SKM-1 treated with dmso at 0.1 percent for 144 hours (cell line): ENCODE measurements around the gene WWP2.
"Not testable (repeated sequence)": the region's sequence is repeated elsewhere in the genome, so short reads cannot be mapped to it uniquely, and the experiment has no call there.

Source experiments
- DNase-seq: peaks from one replicate; lab custom pipeline; 2025; ENCODE audit not compliant: unreplicated experiment; lab: John Stamatoyannopoulos, UW

The WWP2 gene

DNA sequence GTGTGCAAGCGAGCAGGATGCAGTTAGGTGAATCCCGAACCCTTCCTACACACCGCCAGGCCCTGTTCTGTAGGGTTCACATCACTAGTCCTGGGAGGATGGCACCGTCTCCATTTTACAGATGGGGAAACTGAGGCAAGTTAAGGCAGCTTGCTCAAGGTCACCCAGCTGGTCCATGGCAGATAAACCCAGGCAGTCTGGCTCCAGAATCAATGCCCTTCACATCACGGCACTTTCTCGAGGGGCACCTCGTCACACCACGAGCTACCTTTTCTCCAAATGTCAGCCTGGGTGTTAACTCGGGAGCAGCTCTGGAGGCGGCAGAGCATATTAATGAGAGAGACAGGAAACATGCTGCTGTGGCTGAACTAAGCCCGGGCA lies 16.9 kb upstream of the WWP2 start:
- DNase-seq, result no peak

- DNase-seq, result no peak
Measured at GRCh38 chr16:69745959-69746358, 16.2 kb upstream of the WWP2 start.

- no peak for DNase-seq
Measured at GRCh38 chr16:69747115-69747514, 15.0 kb upstream of the WWP2 start.

DNA sequence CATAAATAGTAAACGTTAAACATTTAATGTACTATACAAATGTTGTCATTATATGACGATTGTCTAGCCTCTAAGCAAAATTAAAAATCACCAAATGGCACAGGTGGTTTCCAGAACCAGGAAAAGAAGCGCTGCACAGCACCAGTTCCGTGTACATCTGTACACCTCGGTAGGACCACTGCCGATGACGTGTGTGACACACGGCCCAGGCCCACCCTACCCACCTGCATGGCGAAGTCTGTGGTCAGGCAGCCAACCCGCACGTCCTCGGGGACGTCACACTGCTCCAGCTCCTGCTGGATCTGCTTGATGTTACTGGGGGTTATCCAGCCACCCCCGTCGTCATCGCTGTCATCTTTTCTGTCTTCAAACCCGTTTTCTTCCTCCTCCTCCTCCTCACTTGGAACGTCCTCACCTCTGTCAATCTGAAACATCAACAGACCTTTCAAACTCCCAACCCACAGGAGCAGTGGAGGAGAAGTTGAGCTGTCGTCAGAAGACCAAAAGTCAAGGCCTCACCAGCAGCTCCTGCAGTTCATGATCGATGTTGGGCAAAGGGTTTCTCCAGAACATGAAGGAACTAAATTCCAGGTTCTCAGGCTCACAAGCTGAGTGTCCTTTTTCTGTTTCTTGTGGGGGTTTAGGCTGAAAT lies 13.3 kb upstream of the WWP2 start:
- no peak for DNase-seq

- no peak for DNase-seq
Measured at GRCh38 chr16:69754143-69754468, 8.0 kb upstream of the WWP2 start.

- DNase-seq, result peak; percentile 92
Measured at GRCh38 chr16:69754469-69755310, 7.4 kb upstream of the WWP2 start, which contains the start of gene NOB1. Gene NOB1, minus strand, starts transcription at chr16:69754926. Its CDS starts 16 bp downstream, at chr16:69754910.

GRCh38 chr16:69756705-69757104 lies 5.4 kb upstream of the WWP2 start:
- DNase-seq, result no peak

GRCh38 chr16:69757375-69757774 lies 4.8 kb upstream of the WWP2 start:
- not testable (repeated sequence) for DNase-seq

GRCh38 chr16:69762814-69763598 lies 874 bp downstream of the WWP2 start:
- DNase-seq, result peak; percentile 18

DNA sequence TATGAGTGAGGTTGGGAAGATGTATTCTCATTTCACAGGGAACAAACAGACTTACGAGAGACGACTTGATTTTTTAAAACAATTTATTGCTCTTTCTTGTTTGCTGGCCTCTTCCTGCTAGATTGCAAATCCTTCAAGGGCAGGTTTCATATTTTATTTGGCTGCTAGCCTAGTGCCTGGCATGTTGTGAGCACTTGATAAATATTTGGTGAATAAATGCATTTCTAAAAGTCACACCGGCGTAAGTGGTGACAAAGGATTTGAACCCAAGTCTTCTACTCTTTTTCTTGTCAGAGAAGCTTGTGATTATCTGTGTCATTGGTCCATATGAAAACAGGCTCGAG lies 1.4 kb downstream of the WWP2 start:
- DNase-seq, result no peak

GRCh38 chr16:69767459-69768229 lies 5.5 kb downstream of the WWP2 start:
- no peak for DNase-seq

DNA sequence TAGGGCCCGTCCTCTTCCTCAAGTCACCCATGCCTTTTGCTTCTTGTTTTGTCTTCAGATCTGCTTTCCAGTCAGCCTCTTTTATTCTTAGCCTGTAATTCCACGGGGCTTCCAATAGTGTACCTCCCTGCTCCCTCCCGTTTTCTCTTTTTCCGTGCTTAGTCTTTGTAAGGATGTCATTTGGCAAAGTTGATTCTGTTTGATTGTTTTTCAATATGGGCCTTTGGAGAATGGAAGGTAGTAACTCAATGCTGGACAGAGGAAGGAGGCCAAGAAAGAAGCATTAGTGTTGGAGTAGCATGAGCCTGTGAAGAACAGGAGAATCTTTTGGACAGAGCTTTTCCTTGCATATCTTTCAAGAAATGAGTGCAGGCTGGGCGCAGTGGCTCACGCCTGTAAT lies 6.5 kb downstream of the WWP2 start:
- no peak for DNase-seq

DNA sequence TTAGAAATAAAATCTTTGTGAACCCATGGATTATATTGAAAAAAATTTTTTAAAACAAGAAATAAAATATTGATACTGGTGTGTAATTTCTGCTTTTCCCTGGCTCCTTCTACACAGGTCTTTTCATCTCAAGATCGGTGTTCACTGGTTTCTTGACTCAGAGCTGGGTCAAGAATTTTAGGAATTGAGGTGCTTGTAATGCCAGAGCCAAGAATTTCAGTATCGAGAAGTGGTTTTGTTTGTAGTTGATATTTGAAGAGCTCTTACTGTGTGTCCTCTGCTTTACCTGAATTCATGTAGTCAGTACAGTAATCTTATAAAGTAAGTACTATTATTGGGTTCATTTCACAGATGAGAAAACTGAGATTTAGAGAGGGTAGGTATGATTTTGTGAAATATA lies 7.3 kb downstream of the WWP2 start:
- no peak for DNase-seq

GRCh38 chr16:69771651-69771967 lies 9.5 kb downstream of the WWP2 start:
- DNase-seq, result no peak

DNA sequence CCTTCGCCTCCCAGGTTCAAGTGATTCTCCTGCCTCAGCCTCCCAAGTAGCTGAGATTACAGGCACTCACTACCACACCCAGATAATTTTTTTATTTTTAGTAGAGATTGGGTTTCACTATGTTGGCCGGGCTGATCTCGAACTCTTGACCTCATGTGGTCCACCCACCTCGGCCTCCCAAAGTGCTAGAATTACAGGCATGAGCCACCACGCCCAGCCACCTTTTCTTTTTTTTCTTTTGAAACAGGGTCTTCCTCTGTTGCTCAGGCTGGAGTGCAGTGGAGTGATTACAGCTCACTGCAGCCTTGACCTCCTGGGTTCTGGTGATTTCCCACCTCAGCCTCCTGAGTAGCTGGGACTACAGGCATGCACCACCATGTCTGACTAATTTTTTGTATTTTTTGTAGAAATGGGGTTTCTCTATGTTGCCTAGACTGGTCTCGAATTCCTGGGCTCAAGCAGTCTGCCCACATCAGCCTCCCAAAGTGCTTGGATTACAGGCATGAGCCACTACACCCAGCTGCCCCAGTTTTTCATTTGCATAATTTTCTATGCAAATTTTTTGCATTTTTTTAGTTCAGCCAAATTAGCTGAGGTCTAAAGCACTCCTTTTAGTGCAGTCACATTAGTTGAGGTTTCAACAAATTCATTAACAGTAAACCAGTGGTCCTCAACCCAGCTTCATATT lies 11.3 kb downstream of the WWP2 start:
- DNase-seq, result no peak

DNA sequence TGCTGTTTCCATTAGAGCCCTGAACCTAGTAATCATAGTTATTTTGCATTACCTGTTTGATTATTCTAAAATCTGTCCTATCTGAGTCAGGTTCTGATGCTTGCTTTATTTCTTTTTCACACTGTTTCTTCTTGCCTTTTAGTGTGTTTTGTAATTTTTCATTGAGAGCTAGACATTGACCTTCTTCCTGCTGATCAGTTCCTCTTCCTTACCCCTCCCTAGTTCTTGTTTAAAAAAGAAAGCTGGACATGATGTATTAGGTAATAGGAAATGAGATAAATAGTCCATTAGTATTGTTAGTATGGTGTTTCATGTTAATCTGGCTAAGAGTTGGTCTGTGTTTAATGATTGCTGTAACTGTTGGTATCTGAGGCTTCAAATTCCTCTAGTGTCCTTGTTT lies 13.4 kb downstream of the WWP2 start:
- DNase-seq, result no peak

DNA sequence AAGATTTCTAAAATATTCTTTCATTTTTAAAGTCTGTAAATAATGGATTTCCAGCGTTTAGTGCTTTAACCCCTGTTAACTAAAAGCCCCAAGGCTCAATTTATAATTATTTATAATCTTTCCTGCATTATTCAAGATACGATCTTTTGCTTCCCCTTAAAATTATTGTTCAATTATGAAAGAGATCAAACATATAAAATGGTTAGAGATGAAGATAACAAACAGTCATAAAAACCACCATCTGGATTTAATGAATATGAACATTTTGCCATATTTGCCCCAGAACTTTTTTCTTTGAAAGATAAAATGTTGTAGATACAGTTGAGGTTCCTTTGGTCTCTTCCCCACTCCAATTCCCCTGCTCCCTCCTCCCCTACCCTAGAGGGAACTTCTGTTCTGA lies 17.6 kb downstream of the WWP2 start:
- DNase-seq, result no peak

DNA sequence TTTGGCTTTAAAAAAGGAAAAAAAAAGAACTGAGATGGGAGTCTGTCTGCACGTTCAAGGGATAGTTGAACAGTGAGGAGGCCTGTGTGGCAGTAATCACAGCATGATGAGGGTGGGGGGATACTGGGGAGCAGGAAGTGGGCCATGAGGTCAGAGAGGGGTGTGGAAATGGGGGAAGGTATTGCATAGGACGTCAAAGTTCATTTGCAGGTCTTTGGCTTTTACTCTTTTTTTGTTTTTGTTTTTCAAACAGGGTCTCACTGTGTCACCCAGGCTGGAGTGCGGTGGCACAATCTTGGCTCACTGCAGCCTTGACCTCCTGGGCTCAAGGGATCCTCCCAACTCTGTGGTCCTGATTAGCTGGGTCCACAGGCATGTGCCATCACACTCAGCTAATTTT lies 19.0 kb downstream of the WWP2 start:
- no peak for DNase-seq

- no peak for DNase-seq
Measured at GRCh38 chr16:69784586-69784985, 22.5 kb downstream of the WWP2 start.

- DNase-seq, result no peak
Measured at GRCh38 chr16:69787883-69788282, 25.8 kb downstream of the WWP2 start.

GRCh38 chr16:69791391-69791847 lies 29.3 kb downstream of the WWP2 start:
- DNase-seq, result not testable (repeated sequence)
